Astrocyte (in vitro differentiated cells and primary cell): ENCODE results near the gene IFIT3.

ENCODE experiments used
- CTCF ChIP-seq: IDR thresholded peaks from 2 replicates; pipeline ENCODE4 v1.5.1; 2011; ENCODE audit warnings: low read depth, mild to moderate bottlenecking, inconsistent platforms, low read length, moderate library complexity; ENCODE audit not compliant: insufficient read depth
- EZH2 ChIP-seq: IDR thresholded peaks from 2 replicates; pipeline ENCODE4 v1.6.1; 2012; ENCODE audit warnings: mild to moderate bottlenecking, low read length, inconsistent platforms; ENCODE audit not compliant: insufficient read depth

DNA sequence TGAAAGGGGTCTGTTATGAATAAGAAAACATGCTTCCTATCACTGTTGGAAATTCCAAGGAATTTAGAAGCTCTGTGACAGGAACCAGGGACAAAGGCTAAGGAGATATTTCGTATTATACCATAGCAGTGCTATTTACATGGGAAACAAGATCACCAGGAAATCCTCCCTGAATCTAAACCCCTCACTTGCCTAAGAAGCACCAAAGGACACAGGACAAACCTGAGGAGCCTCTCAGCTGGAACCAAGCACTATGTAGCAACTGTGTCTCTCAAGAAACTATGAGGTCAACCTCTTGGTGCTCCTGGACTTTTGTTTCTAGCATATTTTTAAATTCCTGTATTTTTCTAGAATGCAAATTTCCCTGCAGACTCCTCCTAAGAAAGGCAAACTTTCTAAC lies 29.3 kb downstream of the IFIT3 start:
- TF ChIP-seq CTCF (no peak), EZH2 (no peak)
